Fibroblast of the aortic adventitia (primary cell): ENCODE results near the gene CD2BP2. TPM values are rescaled to one million over a fixed set of nuclear protein-coding genes. Genes with fewer than 3 reads are reported as not detected.
A peak's percentile ranks its signal among the peaks of the same experiment; 100 is the strongest.
"Not testable (repeated sequence)": the region's sequence is repeated elsewhere in the genome, so short reads cannot be mapped to it uniquely, and the experiment has no call there.

ENCODE experiments used
- DNase-seq: peaks from one replicate; pipeline ENCODE4 v3.0.0-alpha.2; 2010; ENCODE audit warnings: low read depth
- H3K4me3 ChIP-seq: 2 replicates; pipeline ENCODE4 v1.5.1; 2011; ENCODE audit warnings: low read depth, mild to moderate bottlenecking, control low read depth, low read length, moderate library complexity
- total RNA-seq: library from RNA; depleted of rRNA; stranded (reverse); fragments of >200 nt; gene quantifications from 2 replicates; pipeline ENCODE4 v1.2.3, GENCODE V29; 2012; ENCODE audit warnings: low replicate concordance
- TF ChIP-seq, protein P1 (sequence below): IDR thresholded peaks from 2 replicates; pipeline ENCODE4 v1.5.1; 2011; ENCODE audit warnings: mild to moderate bottlenecking, low read length, control low read depth, inconsistent platforms; ENCODE audit not compliant: insufficient read depth

CD2BP2 gene
- total RNA-seq, 1 donor, result 25.2 TPM

GRCh38 chr16:30397056-30397455, 41.9 kb upstream of the CD2BP2 start:
- no peak for DNase-seq
- H3K4me3 ChIP-seq, result no peak overlapping the region
- TF ChIP-seq, protein P1, sequence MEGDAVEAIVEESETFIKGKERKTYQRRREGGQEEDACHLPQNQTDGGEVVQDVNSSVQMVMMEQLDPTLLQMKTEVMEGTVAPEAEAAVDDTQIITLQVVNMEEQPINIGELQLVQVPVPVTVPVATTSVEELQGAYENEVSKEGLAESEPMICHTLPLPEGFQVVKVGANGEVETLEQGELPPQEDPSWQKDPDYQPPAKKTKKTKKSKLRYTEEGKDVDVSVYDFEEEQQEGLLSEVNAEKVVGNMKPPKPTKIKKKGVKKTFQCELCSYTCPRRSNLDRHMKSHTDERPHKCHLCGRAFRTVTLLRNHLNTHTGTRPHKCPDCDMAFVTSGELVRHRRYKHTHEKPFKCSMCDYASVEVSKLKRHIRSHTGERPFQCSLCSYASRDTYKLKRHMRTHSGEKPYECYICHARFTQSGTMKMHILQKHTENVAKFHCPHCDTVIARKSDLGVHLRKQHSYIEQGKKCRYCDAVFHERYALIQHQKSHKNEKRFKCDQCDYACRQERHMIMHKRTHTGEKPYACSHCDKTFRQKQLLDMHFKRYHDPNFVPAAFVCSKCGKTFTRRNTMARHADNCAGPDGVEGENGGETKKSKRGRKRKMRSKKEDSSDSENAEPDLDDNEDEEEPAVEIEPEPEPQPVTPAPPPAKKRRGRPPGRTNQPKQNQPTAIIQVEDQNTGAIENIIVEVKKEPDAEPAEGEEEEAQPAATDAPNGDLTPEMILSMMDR, result no peak

- H3K4me3 ChIP-seq, DNase-seq: not testable (repeated sequence)
Observed at GRCh38 chr16:30396627-30397026, 41.5 kb upstream of the CD2BP2 start.

DNA sequence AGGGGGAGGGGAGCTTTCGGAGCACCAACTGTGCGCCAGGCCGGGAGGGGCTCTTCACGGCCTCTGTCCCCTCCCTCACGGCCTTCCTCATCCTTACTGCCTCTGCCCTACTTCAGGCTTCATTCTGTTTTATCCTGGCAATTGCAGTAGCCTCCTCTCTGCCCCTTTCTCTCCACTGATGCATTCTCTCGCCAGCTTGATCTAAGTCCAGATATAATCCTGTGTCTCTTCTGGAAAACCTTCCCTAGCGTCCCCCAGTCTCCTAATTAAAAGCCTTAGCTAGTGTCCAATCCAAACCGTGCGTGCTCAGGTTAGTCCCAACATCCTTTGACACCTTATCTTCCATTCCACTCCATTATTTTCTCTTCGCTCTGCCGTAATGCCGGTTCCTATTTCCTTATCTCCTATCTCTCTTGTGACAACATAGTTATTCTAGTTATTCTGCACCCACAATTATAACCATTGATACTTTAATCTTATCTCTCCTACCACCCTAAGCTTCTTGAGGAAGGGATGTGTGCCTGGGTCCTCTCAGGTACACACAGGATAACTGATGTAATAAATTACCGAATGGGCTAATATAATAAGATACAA, 41.0 kb upstream of the CD2BP2 start:
- TF ChIP-seq, protein P1, result no peak
- H3K4me3 ChIP-seq, result peak overlapping the region; percentile 82
- DNase-seq, result no peak

- H3K4me3 ChIP-seq, result peak within 1 kb of the TSS; percentile 82
- DNase-seq, result peak; percentile 90
- TF ChIP-seq, protein P1, result peak; percentile 12
Observed at GRCh38 chr16:30395155-30395991, 40.3 kb upstream of the CD2BP2 start, which contains the start of gene ZNF48. Gene ZNF48, plus strand, starts transcription at chr16:30395420. Its CDS starts 375 bp downstream, at chr16:30395795.

DNA sequence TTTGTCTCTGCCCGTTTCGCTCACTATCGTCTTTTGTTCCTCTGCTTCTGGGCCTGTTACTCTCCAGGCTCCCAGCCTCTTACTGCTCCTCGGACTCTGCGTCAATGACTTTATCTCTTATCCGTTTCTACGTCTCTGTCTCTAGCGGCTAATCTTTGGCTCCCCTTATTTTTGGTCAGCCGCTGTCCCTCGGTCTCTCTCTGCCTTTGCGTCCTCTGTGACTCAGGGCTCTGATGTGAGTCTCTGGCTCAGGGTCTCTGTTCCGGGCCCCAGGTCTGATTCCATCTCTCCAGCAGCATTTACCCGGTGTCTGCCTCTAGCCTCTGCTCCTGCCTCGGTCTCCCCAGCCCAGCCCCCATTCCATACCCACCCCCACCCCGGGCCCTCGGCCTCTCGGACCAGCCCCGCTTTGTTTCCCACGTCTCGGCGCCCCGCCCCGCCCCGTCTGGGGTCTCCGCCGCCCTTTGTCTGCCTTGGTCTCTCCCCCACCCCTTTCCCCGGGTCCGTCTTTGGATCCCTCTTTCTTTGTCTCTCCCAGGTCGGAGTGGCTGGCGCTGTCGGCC, 39.6 kb upstream of the CD2BP2 start:
- TF ChIP-seq, protein P1, result no peak
- peak overlapping the region; percentile 82 for H3K4me3 ChIP-seq
- peak; percentile 64 for DNase-seq

DNA sequence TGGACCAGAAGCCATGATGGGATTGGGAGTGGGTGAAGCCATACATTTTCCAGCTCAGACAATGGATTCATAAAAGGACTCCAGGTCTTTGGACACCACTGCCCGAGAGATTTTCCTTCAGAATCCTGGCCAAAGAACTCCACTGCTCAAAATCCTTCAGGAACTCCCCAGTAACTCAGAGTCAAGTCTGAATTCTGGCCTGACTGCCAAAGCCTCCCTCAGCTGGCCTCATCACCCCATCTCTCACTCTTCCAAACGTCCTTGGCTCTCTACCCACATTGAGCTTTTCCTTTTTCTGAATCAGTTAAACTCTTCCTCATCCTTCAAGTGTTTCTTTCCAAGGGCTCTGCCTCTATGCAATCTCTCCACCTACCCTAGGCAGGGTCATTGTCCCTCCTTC, 28.4 kb upstream of the CD2BP2 start:
- DNase-seq, result no peak
- TF ChIP-seq, protein P1, result no peak
- no peak overlapping the region for H3K4me3 ChIP-seq
